Spleen (tissue), 11 donors: Measurements from ENCODE around the gene RYR3. TPM values are rescaled to one million over a fixed set of nuclear protein-coding genes. Genes with fewer than 3 reads are reported as not detected.

ENCODE experiments used
- DNase-seq: peaks from one replicate; pipeline ENCODE4 v3.0.0-alpha.2; 2020
- H3K27ac ChIP-seq, 8 donors: fragments of 200-600 bp; sonication (generic) in 7 of 8; 1 replicate in 4 of 8; 2 replicates in 4 of 8; pipeline versions ENCODE4 v1.5.0 to v1.8.0; 2016 to 2021; ENCODE audit warnings: inconsistent platforms in 4 of 8, mild to moderate bottlenecking in 4 of 8, moderate library complexity in 1 of 8
- H3K27me3 ChIP-seq, 7 donors: fragments of 200-600 bp; sonication (generic) in 6 of 7; replicated peaks in 1 of 7; 1 replicate in 4 of 7; 2 replicates in 3 of 7; pipeline versions ENCODE4 v1.5.0 to v1.8.0; 2016 to 2021; ENCODE audit warnings: inconsistent platforms in 3 of 7, mild to moderate bottlenecking in 1 of 7
- H3K36me3 ChIP-seq, 6 donors: fragments of 200-600 bp; sonication (generic) in 5 of 6; 1 replicate in 4 of 6; 2 replicates in 2 of 6; pipeline versions ENCODE4 v1.5.0 to v1.8.0; 2016 to 2021; ENCODE audit warnings: inconsistent platforms in 2 of 6
- H3K4me1 ChIP-seq, 6 donors: fragments of 200-600 bp; sonication (generic) in 5 of 6; 1 replicate in 3 of 6; 2 replicates in 3 of 6; pipeline versions ENCODE4 v1.5.0 to v1.8.0; 2016 to 2021; ENCODE audit warnings: inconsistent platforms in 3 of 6
- H3K4me3 ChIP-seq, 8 donors: fragments of 200-600 bp; sonication (generic) in 7 of 8; 1 replicate in 4 of 8; 2 replicates in 4 of 8; pipeline versions ENCODE4 v1.5.0 to v1.8.0; 2016 to 2021; ENCODE audit warnings: inconsistent platforms in 4 of 8, mild to moderate bottlenecking in 4 of 8, moderate library complexity in 2 of 8
- H3K9me3 ChIP-seq, 8 donors: fragments of 200-600 bp; sonication (generic) in 7 of 8; 1 replicate in 4 of 8; 2 replicates in 4 of 8; pipeline versions ENCODE4 v1.5.0 to v1.8.0; 2016 to 2021; ENCODE audit warnings: inconsistent platforms in 4 of 8
- POLR2A ChIP-seq, 3 donors: fragments of 450-650 bp; IDR thresholded peaks; one replicate each; pipeline ENCODE4 v1.5.1; 2017; ENCODE audit warnings: antibody characterized with exemption in 3 of 3, mild to moderate bottlenecking in 1 of 3
- POLR2AphosphoS5 ChIP-seq, 3 donors: sonication (generic); formaldehyde crosslinking; IDR thresholded peaks; one replicate each; pipeline ENCODE4 v1.5.1; 2017; ENCODE audit warnings: antibody characterized with exemption in 3 of 3
- WGBS, 5 donors: extraction: QIAGEN DNeasy Blood & Tissue Kit in 3 of 5; methylation state at CpG; one replicate each; pipeline versions ENCODE4 v1.1.5 to v1.1.7; 2013 to 2018; 5-methylcytosine and 5-hydroxymethylcytosine counted together
- intact Hi-C: fragments of 100-400 bp; cut with DNase I; formaldehyde crosslinking; loops from one replicate; pipeline ENCODE4 v1.15.0; 2023; ENCODE audit warnings: low total_unique reads
- polyA plus RNA-seq, 3 donors: library from polyadenylated mRNA; stranded (reverse); fragments of 200-250 nt; gene quantifications; one replicate each; pipeline ENCODE4 v1.2.1, GENCODE V29; 2013
- total RNA-seq, 7 donors: library from RNA; depleted of rRNA in 3 of 7; stranded (reverse); fragments of >200 nt in 3 of 7; fragmentation: NEBNext Ultra II Directional in 4 of 7; extraction: Animal tissue kit (Norgen Biotek cat#: 25700) in 4 of 7; gene quantifications; one replicate each; pipeline versions ENCODE4 v1.1.0 to v1.2.1, GENCODE V29; 2016 to 2021
- TF ChIP-seq, protein P1 (sequence below), 11 experiments: fragments of 200-600 bp in 7 of 11; fragments of 450-650 bp in 4 of 11; sonication (generic) in 4 of 11; IDR thresholded peaks in 8 of 11; conservative IDR thresholded peaks in 3 of 11; 1 replicate in 7 of 11; 2 replicates in 4 of 11; pipeline versions ENCODE4 v1.4.0 to v1.8.0; 2016 to 2021; ENCODE audit warnings: antibody characterized with exemption in 11 of 11, inconsistent platforms in 4 of 11, mild to moderate bottlenecking in 1 of 11
- donor health status: healthy with polysubstance abuse.
- donor health status: DM: no; HTN: no; CAD: no; lungs with moderate emphysema.
- donor health status: DM: no; HTN: no; CAD: no.
- donor health status: Bipolar disorder and iron deficiency.
- donor health status: healthy.
- donor health status: DM: no; HTN: no; CAD: no.
- donor health status: DM: yes; HTN: yes; CAD: no.

RYR3 gene
- total and polyA plus RNA-seq, 10 donors: 0.11 to 5.9 (median 1.3) TPM

GRCh38 chr15:33671456-33671855 is 360.7 kb downstream of the RYR3 start:
- peaks cover 0 to 18% (median 0%) of the 10 kb centered on the region in 7 donors for H3K27me3 ChIP-seq
- TF ChIP-seq, protein P1, sequence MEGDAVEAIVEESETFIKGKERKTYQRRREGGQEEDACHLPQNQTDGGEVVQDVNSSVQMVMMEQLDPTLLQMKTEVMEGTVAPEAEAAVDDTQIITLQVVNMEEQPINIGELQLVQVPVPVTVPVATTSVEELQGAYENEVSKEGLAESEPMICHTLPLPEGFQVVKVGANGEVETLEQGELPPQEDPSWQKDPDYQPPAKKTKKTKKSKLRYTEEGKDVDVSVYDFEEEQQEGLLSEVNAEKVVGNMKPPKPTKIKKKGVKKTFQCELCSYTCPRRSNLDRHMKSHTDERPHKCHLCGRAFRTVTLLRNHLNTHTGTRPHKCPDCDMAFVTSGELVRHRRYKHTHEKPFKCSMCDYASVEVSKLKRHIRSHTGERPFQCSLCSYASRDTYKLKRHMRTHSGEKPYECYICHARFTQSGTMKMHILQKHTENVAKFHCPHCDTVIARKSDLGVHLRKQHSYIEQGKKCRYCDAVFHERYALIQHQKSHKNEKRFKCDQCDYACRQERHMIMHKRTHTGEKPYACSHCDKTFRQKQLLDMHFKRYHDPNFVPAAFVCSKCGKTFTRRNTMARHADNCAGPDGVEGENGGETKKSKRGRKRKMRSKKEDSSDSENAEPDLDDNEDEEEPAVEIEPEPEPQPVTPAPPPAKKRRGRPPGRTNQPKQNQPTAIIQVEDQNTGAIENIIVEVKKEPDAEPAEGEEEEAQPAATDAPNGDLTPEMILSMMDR (IDR thresholded peaks at IDR 0.05 in 8 of 11, conservative IDR thresholded peaks at IDR 0.05 in 3 of 11): no peak
- TF ChIP-seq POLR2A (IDR thresholded peaks at IDR 0.05) (no peak), POLR2AphosphoS5 (IDR thresholded peaks at IDR 0.05) (no peak)
- no peaks in the 10 kb centered on the region for H3K9me3 ChIP-seq
- intact Hi-C loops: no loop called here
- H3K36me3 ChIP-seq: no peaks in the 10 kb centered on the region
- 55 to 66% (median 61%) methylated on average over 5 of the region's 5 CpGs for WGBS, 5 donors
- no peaks in the 10 kb centered on the region for H3K4me1 ChIP-seq
- no peak overlapping the region for H3K27ac ChIP-seq
- DNase-seq: no peak
- no peak overlapping the region for H3K4me3 ChIP-seq

DNA sequence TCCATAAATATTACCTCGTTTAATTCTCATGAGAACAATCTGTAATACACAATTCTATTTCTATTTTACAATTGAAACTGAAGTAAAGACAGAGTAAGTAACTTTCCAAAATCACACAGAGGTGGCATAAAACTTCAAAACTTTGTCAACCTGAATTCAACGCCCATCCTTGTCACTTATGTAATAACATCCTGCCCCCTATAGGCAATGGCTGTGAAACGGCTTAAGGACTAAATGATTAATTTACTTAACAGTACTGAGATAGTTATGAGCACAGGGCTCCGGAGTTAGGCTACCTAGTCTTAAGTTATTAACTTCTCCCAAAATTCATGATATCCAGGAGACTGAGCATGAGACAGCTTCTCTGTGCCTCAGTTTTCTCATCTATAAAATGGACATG is 364.5 kb downstream of the RYR3 start:
- no peaks in the 10 kb centered on the region for H3K36me3 ChIP-seq
- TF ChIP-seq, protein P1 (IDR thresholded peaks at IDR 0.05 in 8 of 11, conservative IDR thresholded peaks at IDR 0.05 in 3 of 11): peak in 2 of 11 experiments; percentile 22 to 24
- TF ChIP-seq POLR2A (IDR thresholded peaks at IDR 0.05): no peak
- 20 to 34% (median 21%) methylated on average over 4 of the region's 4 CpGs for WGBS, 5 donors
- no peak overlapping the region for H3K27ac ChIP-seq
- H3K4me3 ChIP-seq: no peak overlapping the region
- peaks cover 0 to 33% (median 0%) of the 10 kb centered on the region in 7 donors for H3K27me3 ChIP-seq
- no peak for DNase-seq
- H3K4me1 ChIP-seq: no peaks in the 10 kb centered on the region
- intact Hi-C loops: no loop called here
- H3K9me3 ChIP-seq: no peaks in the 10 kb centered on the region

DNA sequence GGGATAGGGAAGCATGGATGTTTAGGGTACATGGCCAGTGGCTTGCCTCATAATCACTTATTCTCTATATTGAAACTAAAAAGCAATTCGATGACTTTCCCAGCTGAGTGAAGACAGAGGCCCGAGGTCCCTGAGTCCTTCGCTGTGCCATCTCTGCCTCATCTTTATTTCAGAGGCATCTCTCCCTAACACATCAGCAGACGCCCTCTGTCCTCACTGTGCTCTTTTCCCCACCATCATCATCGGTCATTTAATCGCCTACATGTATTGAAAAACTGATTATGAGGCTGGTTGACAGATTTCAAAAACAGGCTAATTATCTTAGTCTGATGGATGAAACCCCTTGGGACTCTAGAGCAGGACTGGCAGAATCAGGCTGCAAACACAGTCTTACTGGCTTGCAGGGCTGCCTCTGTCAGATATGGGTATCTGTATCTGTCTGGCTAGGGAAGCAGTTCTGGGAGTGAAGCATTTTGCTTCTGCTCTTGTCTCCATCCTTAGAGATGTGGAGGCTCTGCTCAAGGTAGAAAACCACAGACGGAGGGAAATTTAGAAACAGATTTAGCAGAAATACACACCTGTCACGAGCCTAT is 366.6 kb downstream of the RYR3 start:
- Histone ChIP-seq H3K4me1 (no peaks in the 10 kb centered on the region), H3K9me3 (no peaks in the 10 kb centered on the region), H3K4me3 (no peak overlapping the region), H3K27me3 (peaks cover 0 to 36% (median 0%) of the 10 kb centered on the region in 7 donors), H3K27ac (no peak overlapping the region), H3K36me3 (no peaks in the 10 kb centered on the region)
- no peak for DNase-seq
- intact Hi-C loops: no loop called here
- WGBS, 5 donors: 82 to 92% (median 87%) methylated on average over 8 of the region's 8 CpGs
- TF ChIP-seq POLR2A (IDR thresholded peaks at IDR 0.05) (no peak), POLR2AphosphoS5 (IDR thresholded peaks at IDR 0.05) (no peak)
- TF ChIP-seq, protein P1 (IDR thresholded peaks at IDR 0.05 in 8 of 11, conservative IDR thresholded peaks at IDR 0.05 in 3 of 11): no peak

DNA sequence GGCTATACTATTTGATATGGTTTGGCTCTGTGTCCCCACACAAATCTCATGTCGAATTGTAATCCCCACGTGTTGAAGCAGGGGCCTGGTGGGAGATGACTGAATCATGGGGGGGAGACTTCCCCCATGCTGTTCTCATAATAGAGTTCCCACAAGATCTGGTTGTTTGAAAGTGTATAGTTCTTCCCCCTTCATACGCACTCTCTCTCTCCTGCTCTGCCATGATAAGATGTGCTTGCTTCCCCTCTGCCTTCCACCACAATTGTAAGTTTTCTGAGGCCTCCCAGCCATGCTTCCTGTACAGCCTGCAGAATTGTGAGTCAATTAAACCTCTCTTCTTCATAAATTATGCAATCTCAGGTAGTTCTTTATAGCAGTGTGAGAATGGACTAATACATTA is 367.4 kb downstream of the RYR3 start:
- TF ChIP-seq POLR2A (IDR thresholded peaks at IDR 0.05): no peak
- Histone ChIP-seq H3K4me1 (no peaks in the 10 kb centered on the region), H3K27ac (no peak overlapping the region), H3K4me3 (no peak overlapping the region), H3K9me3 (no peaks in the 10 kb centered on the region), H3K36me3 (no peaks in the 10 kb centered on the region), H3K27me3 (peaks cover 0 to 39% (median 0%) of the 10 kb centered on the region in 7 donors)
- DNase-seq: no peak
- intact Hi-C loops: no loop called here
- 29 to 43% (median 41%) methylated on average over 3 of the region's 3 CpGs for WGBS, 5 donors
